MM.1S (cell line): Measurements from ENCODE around the gene TMEFF1.

Experiments
- DNase-seq: peaks from one replicate; pipeline ENCODE4 v3.0.0-alpha.2; 2015
- H2AFZ ChIP-seq: fragments of 300-600 bp; sonication (generic); 2 replicates; pipeline ENCODE4 v1.6.0; 2016; ENCODE audit warnings: antibody characterized with exemption, low read length
- H3F3A ChIP-seq: fragments of 300-600 bp; sonication (generic); 2 replicates; pipeline ENCODE4 v1.6.1; 2016; ENCODE audit warnings: mild to moderate bottlenecking, antibody characterized with exemption, low read length, moderate library complexity, mixed read lengths; ENCODE audit not compliant: insufficient read depth
- H3K27ac ChIP-seq: fragments of 300-600 bp; sonication (generic); 2 replicates; pipeline ENCODE4 v1.5.1; 2016; ENCODE audit warnings: mild to moderate bottlenecking, low read length
- H3K27me3 ChIP-seq: fragments of 300-600 bp; sonication (generic); replicated peaks from 2 replicates; pipeline ENCODE4 v1.6.0; 2016; ENCODE audit warnings: low read length; ENCODE audit not compliant: insufficient read depth
- H3K36me3 ChIP-seq: fragments of 300-600 bp; sonication (generic); replicated peaks from 2 replicates; pipeline ENCODE4 v1.6.1; 2016; ENCODE audit warnings: mild to moderate bottlenecking, low read length, mixed read lengths; ENCODE audit not compliant: insufficient read depth
- H3K4me1 ChIP-seq: fragments of 300-600 bp; sonication (generic); 2 replicates; pipeline ENCODE4 v1.6.1; 2016; ENCODE audit warnings: low read length, mixed read lengths
- H3K4me2 ChIP-seq: fragments of 300-600 bp; sonication (generic); 2 replicates; pipeline ENCODE4 v1.6.0; 2016; ENCODE audit warnings: low read depth, low read length
- H3K4me3 ChIP-seq: fragments of 300-600 bp; sonication (generic); 2 replicates; pipeline ENCODE4 v1.5.1; 2016; ENCODE audit warnings: low read length, mixed read lengths
- H3K79me2 ChIP-seq: fragments of 300-600 bp; sonication (generic); 2 replicates; pipeline ENCODE4 v1.6.1; 2016; ENCODE audit warnings: mixed run types, low read length, mixed read lengths
- H3K9ac ChIP-seq: fragments of 300-600 bp; sonication (generic); 2 replicates; pipeline ENCODE4 v1.6.1; 2016; ENCODE audit warnings: low read length, mixed read lengths
- H3K9me2 ChIP-seq: fragments of 300-600 bp; sonication (generic); replicated peaks from 2 replicates; pipeline ENCODE4 v1.6.1; 2016; ENCODE audit warnings: mild to moderate bottlenecking, low read length, mixed read lengths; ENCODE audit not compliant: insufficient read depth
- H3K9me3 ChIP-seq: fragments of 300-600 bp; sonication (generic); replicated peaks from 2 replicates; pipeline ENCODE4 v1.6.1; 2016; ENCODE audit warnings: mild to moderate bottlenecking, low read length, mixed read lengths; ENCODE audit not compliant: insufficient read depth
- H4K20me1 ChIP-seq: fragments of 300-600 bp; sonication (generic); 2 replicates; pipeline ENCODE4 v1.6.1; 2016; ENCODE audit warnings: mild to moderate bottlenecking, low read length, moderate library complexity, mixed read lengths; ENCODE audit not compliant: insufficient read depth
- CTCF ChIP-seq: fragments of 300-600 bp; sonication (generic); IDR thresholded peaks from 2 replicates; pipeline ENCODE4 v1.5.1; 2016; ENCODE audit warnings: antibody characterized with exemption, low read length, mixed read lengths
- EZH2 ChIP-seq: fragments of 300-600 bp; sonication (generic); optimal IDR thresholded peaks from 2 replicates; pipeline ENCODE3; 2017; ENCODE audit warnings: low read depth, mild to moderate bottlenecking, antibody characterized with exemption, low read length, mixed read lengths
- EZH2phosphoT487 ChIP-seq: fragments of 300-600 bp; sonication (generic); IDR thresholded peaks from 2 replicates; pipeline ENCODE4 v1.6.1; 2018; ENCODE audit warnings: antibody characterized with exemption, low read length

The TMEFF1 gene

GRCh38 chr9:100472268-100472667, 681 bp upstream of the TMEFF1 start:
- no peaks in the 10 kb centered on the region for H3K27me3 ChIP-seq
- H3F3A ChIP-seq: no peaks in the 10 kb centered on the region
- 0 out of 2 replicates have a peak overlapping the region, but pooled peaks have one; percentile 32 for H3K4me3 ChIP-seq
- H2AFZ ChIP-seq: peak overlapping the region; percentile 45; the same call in 1 of the 2 replicates
- no peaks in the 10 kb centered on the region for H3K9me3 ChIP-seq
- H4K20me1 ChIP-seq: no peaks in the 10 kb centered on the region
- H3K4me1 ChIP-seq: peaks cover 6% of the 10 kb centered on the region; the same call in 1 of the 2 replicates
- no peak overlapping the region for H3K27ac ChIP-seq
- H3K79me2 ChIP-seq: peaks cover 17% of the 10 kb centered on the region; the same call in 1 of the 2 replicates
- H3K9me2 ChIP-seq: no peaks in the 10 kb centered on the region
- TF ChIP-seq CTCF: no peak
- no peak for TF ChIP-seq EZH2phosphoT487
- no peak for TF ChIP-seq EZH2
- no peak for DNase-seq
- no peaks in the 10 kb centered on the region for H3K36me3 ChIP-seq
- no peak overlapping the region for H3K9ac ChIP-seq
- peak overlapping the region; percentile 56; the same call in 1 of the 2 replicates for H3K4me2 ChIP-seq

- H3K9me3 ChIP-seq: no peaks in the 10 kb centered on the region
- peak overlapping the region; percentile 60 for H3K9ac ChIP-seq
- H4K20me1 ChIP-seq: no peaks in the 10 kb centered on the region
- H3K4me2 ChIP-seq: peak overlapping the region; percentile 82
- TF ChIP-seq CTCF (no peak), EZH2phosphoT487 (no peak), EZH2 (no peak)
- peaks cover 17% of the 10 kb centered on the region; the same call in 1 of the 2 replicates for H3K79me2 ChIP-seq
- H3K36me3 ChIP-seq: no peaks in the 10 kb centered on the region
- DNase-seq: peak; percentile 46
- peak overlapping the region; percentile 96 for H2AFZ ChIP-seq
- H3K4me1 ChIP-seq: peaks cover 6% of the 10 kb centered on the region; the same call in 1 of the 2 replicates
- H3F3A ChIP-seq: no peaks in the 10 kb centered on the region
- H3K4me3 ChIP-seq: peak overlapping the region; percentile 99
- no peaks in the 10 kb centered on the region for H3K27me3 ChIP-seq
- H3K9me2 ChIP-seq: no peaks in the 10 kb centered on the region
- H3K27ac ChIP-seq: no peak overlapping the region
Measured at GRCh38 chr9:100473276-100474081, 530 bp downstream of the TMEFF1 start.

GRCh38 chr9:100474082-100474923, 1.4 kb downstream of the TMEFF1 start:
- no peaks in the 10 kb centered on the region for H3F3A ChIP-seq
- no peak overlapping the region for H3K27ac ChIP-seq
- no peaks in the 10 kb centered on the region for H3K36me3 ChIP-seq
- H4K20me1 ChIP-seq: no peaks in the 10 kb centered on the region
- DNase-seq: no peak
- no peaks in the 10 kb centered on the region for H3K27me3 ChIP-seq
- peak overlapping the region; percentile 82 for H3K4me2 ChIP-seq
- no peak for TF ChIP-seq EZH2phosphoT487
- TF ChIP-seq CTCF: no peak
- TF ChIP-seq EZH2: no peak
- peak overlapping the region; percentile 96 for H2AFZ ChIP-seq
- H3K4me1 ChIP-seq: peaks cover 6% of the 10 kb centered on the region; the same call in 1 of the 2 replicates
- peak overlapping the region; percentile 60; the same call in 1 of the 2 replicates for H3K9ac ChIP-seq
- no peaks in the 10 kb centered on the region for H3K9me3 ChIP-seq
- no peaks in the 10 kb centered on the region for H3K9me2 ChIP-seq
- H3K79me2 ChIP-seq: peaks cover 17% of the 10 kb centered on the region; the same call in 1 of the 2 replicates
- peak overlapping the region; percentile 99 for H3K4me3 ChIP-seq
